ENCODE data around the gene EIF4A3. TPM values are rescaled to one million over a fixed set of nuclear protein-coding genes. Genes with fewer than 3 reads are reported as not detected.

Gene EIF4A3
- total RNA-seq, 1 experiment from 2014 or later: 169 TPM

GRCh38 chr17:80102664-80103448, 44.1 kb downstream of the EIF4A3 start:
- Histone ChIP-seq H3K27me3 (ENCODE audit: control insufficient read depth, insufficient read depth, low read length) (no peaks in the 10 kb centered on the region), H3K4me1 (ENCODE audit: control insufficient read depth, insufficient read depth, low read length) (peaks cover 11% of the 10 kb centered on the region), H3K9me3 (ENCODE audit: control insufficient read depth, insufficient read depth, low read depth, low read length) (no peaks in the 10 kb centered on the region), H3K4me3 (ENCODE audit: low read depth in 2 of 2, low read length in 2 of 2) (peak overlapping the region in 1 of 2 experiments; percentile 76; a peak in 2 of 4 replicates), H3K27ac (ENCODE audit: low read length) (no peak overlapping the region), H3K36me3 (ENCODE audit: control insufficient read depth, insufficient read depth, low read length) (no peaks in the 10 kb centered on the region; the same call in 1 of the 2 replicates)
- BruUV-seq (replicated peaks): no TSS peak
- ChIA-PET CTCF (no interaction called here), POLR2A (no interaction called here)
- DNase-seq (ENCODE audit: low read depth, low spot score) (no peak), ATAC-seq (no peak)
- intact Hi-C loops (cut with micrococcal nuclease; ENCODE audit: unreplicated experiment): no loop called here
- TF ChIP-seq TCF7L2 (IDR thresholded peaks at IDR 0.05; ENCODE audit: low read depth, low read length) (no peak), CTCF (IDR thresholded peaks at IDR 0.05) (no peak), SIN3A (IDR thresholded peaks at IDR 0.05; ENCODE audit: borderline replicate concordance, insufficient read depth, low read depth, low read length) (no peak), REST (IDR thresholded peaks at IDR 0.05; ENCODE audit: insufficient read depth in 1 of 2, low read depth in 2 of 2, low read length in 1 of 2) (no peak)
- in situ Hi-C loops (cut with HindIII; ENCODE audit: low pct_unique_long_range_greater_than_20kb, low sequenced_read_pairs): no loop called here

GRCh38 chr17:80101946-80102663, 44.8 kb downstream of the EIF4A3 start:
- BruUV-seq (replicated peaks): TSS peak; percentile 87
- H3K36me3 ChIP-seq (ENCODE audit: control insufficient read depth, insufficient read depth, low read length): no peaks in the 10 kb centered on the region; the same call in 1 of the 2 replicates

More at GRCh38 chr17:80101946-80102663, 44.8 kb downstream of the EIF4A3 start:
- no peak for TF ChIP-seq REST (IDR thresholded peaks at IDR 0.05; ENCODE audit: insufficient read depth in 1 of 2, low read depth in 2 of 2, low read length in 1 of 2)
- no peak for TF ChIP-seq TCF7L2 (IDR thresholded peaks at IDR 0.05; ENCODE audit: low read depth, low read length)
- TF ChIP-seq POLR2AphosphoS5 (IDR thresholded peaks at IDR 0.05; ENCODE audit: low read depth, low read length): no peak
- TF ChIP-seq SIN3A (IDR thresholded peaks at IDR 0.05; ENCODE audit: borderline replicate concordance, insufficient read depth, low read depth, low read length): no peak
- TF ChIP-seq CTCF (IDR thresholded peaks at IDR 0.05): no peak
- Histone ChIP-seq H3K4me3 (ENCODE audit: low read depth in 2 of 2, low read length in 2 of 2) (peak overlapping the region; percentile 76 to 81), H3K9me3 (ENCODE audit: control insufficient read depth, insufficient read depth, low read depth, low read length) (no peaks in the 10 kb centered on the region), H3K4me1 (ENCODE audit: control insufficient read depth, insufficient read depth, low read length) (peaks cover 11% of the 10 kb centered on the region), H3K27ac (ENCODE audit: low read length) (peak overlapping the region; percentile 81), H3K27me3 (ENCODE audit: control insufficient read depth, insufficient read depth, low read length) (no peaks in the 10 kb centered on the region)
- intact Hi-C loops (cut with micrococcal nuclease; ENCODE audit: unreplicated experiment): no loop called here
- ATAC-seq (peak; percentile 21), DNase-seq (ENCODE audit: low read depth, low spot score) (no peak)
- in situ Hi-C loops (cut with HindIII; ENCODE audit: low pct_unique_long_range_greater_than_20kb, low sequenced_read_pairs): no loop called here
- CTCF ChIA-PET: interaction anchor here (0.5 to 1.1 kb wide), 12 partner anchors 8 to 273 kb away, joined by 3 to 6 read pairs (median 4); no protein-coding TSS in a partner anchor
- POLR2A ChIA-PET: interaction anchor here (0.6 kb wide), 1 partner anchor 65 kb away, joined by 3 read pairs; no protein-coding TSS in a partner anchor

Data from Panc1 (cell line).